Amniotic epithelial cell (primary cell): ENCODE results near the gene CSMD2.

ENCODE experiments used
- DNase-seq: peaks from one replicate; pipeline ENCODE4 v3.0.0-alpha.2; 2010; ENCODE audit warnings: low read depth

The CSMD2 gene

DNA sequence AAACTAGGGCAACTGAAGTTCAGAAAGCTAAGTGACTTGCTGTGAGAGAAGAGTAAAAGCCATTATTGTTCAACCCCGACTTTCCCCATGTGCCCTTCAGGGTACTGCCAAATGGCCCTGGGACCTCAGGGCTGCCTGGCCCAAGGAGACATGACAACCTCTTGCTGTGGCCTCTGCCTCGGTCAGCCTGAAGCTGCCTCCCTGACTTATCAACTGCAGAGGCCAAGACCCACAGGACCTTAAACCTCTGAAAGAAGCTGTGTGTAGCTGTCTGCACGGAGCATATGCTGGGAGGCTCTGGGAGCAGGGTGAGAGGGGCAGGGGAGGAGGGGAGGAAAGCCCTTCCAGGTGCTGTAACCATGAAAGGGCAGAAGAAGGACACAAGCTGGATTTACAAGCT, 265.3 kb downstream of the CSMD2 start:
- DNase-seq: no peak

DNA sequence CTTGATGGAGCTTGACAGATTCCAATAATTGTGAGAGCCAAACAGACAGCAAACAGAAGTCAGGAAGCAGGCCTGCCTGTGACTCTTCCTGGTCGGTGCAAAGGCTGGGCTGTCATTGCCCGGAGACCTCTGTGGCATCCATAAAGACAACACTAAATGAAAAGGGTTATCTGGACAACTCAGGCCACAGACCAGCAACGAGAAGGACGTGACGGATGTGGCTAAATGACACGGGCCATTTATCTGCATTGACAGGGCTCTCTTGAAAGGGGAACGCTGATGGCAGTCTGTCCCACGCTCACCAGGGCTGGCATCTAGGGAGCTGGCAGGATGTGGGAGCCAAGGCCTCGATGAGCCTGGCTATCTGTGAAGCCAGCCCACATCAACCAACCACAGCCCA, 266.1 kb downstream of the CSMD2 start:
- DNase-seq: no peak

DNA sequence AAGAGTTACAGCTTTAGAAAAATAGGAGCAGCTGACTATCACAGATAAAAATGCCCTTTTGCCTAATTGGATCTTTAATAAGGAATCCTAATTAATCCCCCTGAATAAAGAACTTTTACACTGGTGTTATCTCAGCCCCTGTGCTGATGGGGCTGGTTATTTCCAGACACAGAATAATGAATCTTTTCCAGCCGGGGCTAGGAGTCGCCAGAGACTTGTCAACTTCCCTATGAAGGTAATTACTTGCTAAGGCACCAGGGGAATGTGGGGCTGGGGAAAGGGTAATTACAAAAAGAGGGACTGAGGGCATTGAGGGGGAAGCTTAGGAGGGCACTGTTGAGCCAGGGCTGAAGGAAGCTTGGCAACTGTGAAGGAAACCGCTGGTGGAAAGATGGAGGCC, 266.6 kb downstream of the CSMD2 start:
- no peak for DNase-seq

DNA sequence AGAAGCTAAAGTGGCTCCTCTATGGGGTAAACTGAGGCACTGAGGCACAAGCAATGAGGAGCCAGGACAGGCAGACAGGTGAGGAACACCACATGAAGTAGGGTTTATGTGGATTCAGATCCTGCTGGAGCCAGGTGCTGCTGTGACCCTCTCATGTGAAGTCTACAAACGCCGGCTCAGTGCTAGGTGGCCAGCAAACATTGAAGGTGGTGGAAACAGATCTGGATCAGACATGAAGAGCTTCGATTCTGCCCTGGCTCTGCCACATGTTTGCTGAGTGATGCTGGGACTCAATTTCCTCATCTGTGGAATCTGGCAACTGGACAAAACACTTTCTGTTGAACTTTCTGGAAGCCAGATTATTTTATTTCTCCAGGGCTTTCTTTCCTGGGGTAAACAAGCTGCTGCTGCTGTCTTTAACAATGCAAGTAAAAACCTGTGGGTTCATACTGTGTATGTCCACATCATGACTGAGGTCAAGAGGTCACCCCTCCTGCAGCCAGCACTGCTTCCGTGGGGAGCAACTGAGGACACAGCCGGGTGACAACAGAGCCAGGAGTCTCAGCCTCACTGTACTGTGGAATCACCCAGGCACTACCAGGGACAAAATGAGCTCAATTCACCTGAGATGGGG, 267.8 kb downstream of the CSMD2 start:
- DNase-seq: no peak

DNA sequence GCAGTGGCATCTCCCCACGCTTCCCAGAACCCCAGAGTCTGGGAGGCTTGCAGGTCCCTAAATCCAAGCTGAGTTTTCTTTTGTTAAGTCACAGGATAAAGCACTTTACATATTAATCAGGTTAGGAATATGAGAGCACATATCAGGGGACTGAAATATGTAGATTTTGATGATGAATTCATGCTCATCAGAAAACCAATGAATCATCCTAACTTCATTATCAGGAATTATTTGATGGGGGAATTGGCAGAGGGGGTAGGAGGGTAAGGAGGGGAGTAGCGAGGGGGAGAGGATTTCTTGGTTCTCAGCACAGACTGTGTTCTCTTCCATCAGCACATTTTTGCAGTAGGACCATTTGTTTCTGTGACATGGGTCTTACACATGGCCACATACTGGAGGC, 269.1 kb downstream of the CSMD2 start:
- DNase-seq: no peak

DNA sequence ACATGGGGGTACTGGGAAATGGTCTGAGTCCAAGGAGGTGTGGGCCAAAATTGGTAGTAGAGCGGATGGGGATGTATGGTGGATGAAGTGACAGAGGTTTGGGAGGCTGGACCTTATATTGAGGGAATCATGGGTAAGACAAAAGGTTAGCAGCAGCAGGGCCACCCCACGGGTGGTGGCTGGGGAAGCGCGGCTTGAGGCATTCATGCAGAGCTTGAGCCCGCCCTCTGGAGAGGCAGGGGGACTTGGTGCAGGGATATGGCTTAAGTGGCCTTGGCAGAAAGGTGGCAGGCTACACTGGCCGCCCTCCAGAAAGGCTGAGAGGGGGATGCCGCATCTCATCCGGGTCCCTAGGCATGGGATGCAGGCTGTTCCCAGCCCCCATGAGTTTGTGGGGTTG, 269.6 kb downstream of the CSMD2 start:
- DNase-seq: no peak

DNA sequence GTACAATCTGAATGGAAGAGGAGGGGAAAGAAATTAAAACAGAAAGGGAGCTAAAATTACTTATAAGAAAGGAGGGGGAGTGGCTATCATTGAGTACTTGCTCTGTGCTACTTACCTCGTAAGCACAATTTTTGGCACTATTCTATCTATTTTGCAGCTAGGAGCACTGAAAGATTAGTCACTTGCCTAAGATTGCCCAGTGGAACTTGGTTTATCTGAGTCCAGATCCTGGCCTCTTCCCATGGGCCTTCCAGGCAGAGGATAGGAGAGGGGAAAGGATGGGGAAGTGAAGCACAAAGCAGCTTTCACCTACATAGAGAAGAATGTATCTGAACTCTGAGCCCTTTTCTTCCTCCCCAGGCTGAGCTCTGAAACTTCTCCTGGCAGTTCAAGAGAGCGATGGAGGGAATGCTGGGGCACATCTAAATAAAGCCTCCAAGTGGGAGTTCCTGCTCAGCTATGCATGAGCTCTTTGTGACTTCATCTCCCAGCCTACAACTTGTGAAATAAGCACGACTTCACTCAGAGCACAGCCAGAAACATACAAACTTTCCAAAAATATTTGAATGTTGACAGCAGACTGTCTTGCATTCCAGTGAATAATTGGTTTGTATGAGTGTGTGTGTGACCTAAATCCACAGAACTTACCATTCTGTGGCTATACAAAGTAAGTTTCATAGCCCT, 271.7 kb downstream of the CSMD2 start:
- no peak for DNase-seq

DNA sequence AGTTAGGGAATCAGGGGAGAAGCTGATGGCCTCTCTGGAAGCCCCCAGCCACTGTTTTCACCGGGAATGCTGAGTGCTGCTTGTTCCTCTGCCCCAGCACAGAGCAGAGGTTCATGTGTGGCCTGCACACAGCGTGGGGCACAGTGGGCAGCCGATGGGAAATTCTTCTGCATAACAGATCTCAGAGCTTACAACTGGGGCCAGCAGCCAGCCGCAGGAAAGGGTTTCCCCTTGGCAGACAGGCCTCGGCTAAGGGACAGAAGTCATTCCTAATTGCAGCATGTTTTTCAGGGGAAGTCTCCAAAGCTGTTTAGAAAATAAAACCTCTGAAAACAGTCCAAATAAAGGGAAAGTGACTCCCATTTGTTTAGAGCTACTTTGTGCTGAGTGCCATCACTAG, 278.5 kb downstream of the CSMD2 start:
- no peak for DNase-seq

DNA sequence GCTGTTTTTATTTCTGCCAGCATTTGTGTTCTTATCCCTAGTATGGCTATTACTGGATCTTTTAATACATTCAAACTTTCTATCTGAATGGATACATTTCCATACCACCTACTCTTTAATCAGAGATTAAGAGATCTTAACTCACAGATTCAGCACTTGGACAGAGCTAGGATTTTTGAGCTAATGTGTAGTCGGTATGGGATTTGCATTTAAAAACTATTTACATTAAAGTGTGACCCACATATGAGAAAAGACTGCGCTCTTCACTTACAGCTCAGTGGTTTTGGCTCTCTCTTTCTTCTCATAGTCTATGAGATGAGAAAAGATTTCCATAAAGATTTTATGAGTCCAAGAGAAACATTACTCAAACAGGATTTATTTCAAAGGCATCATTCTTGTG, 284.7 kb downstream of the CSMD2 start:
- no peak for DNase-seq

DNA sequence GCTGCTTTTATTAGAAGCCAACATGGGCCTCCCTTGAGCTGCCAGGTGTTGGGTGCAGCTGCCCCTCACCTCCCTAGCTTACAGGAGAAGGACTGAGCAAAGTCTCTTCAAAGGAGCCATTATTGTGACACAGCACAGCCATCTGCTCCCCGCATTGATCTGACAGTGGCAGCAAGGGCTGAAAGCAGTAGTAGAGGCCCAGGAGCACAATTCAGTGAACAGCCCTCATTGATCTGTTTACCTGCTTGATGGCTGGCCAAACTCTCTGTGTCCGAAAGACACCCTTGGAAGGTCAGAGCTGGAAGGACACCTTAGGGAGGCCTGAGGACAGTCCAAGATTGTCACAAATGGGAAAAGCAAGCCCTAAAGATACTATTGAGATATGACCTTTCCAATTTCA, 286.6 kb downstream of the CSMD2 start:
- no peak for DNase-seq

DNA sequence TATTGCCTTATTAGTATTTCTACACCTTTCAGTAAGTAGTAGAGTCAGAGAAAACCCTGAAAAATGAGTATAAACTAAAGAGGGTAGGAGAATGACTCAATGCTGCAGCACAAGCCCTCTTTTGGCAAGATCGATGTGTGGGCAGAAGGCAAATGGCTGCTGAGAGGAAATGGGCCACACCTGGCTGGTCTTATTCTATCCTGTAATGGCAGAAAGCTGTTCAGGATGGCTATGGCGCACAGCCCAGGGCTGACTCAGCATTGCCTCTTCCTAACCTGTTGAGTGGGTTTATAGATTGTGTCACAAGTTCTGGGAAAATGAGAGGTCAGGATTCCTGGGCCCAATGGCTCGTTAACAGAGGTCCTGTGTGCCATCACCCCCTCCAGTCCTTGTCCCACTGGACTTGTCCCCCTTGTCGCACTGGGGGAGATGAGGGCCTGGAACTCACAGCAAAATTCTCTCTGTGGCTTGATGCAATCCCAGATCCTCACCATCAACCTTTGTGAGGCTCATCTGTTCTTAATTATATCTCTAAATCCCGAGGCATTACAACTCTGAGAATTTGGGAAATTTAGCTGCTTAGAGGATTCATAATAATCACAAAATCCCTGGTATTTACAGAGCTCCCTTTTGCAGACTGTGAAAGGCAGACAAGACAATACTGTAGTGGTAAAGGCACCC, 287.9 kb downstream of the CSMD2 start:
- DNase-seq: no peak

DNA sequence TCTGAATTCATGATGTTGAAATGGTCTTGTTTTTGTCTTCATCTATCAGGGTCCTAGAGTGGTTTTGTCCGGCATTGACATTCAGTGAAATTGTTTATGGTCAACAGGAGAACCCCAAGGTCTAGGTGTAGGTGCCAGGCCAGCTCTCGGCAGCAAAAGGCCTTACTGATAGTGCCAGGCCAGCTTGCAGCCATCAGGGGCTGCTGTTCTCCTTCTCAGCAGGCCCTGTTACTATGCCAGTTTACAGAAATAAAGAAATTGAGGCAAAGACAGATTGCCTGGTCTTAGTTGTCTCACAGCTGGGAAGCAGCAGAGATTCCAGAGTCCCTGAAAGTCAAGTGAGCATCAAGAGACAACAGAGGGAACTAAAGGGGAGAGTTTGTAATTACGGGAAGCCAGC, 289.2 kb downstream of the CSMD2 start:
- DNase-seq: no peak

DNA sequence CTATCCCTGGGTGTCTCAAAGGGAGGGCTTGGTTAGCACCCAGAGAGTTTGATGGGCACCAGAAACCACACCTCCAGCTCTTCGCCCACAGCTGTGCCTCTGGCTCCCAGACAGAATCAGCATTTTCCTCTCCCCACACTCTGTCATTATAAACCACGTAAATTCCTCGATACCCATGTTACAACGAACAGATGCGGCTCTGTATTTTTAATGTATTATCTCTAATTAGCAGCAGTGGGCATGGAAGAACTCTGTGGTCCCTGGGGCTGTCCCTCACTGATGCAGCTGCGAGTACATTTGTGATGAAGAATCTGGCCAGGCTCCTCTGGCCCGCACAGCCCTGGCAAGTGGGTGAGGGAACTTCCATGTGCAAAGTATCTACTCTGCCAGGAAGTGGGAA, 290.4 kb downstream of the CSMD2 start:
- no peak for DNase-seq

DNA sequence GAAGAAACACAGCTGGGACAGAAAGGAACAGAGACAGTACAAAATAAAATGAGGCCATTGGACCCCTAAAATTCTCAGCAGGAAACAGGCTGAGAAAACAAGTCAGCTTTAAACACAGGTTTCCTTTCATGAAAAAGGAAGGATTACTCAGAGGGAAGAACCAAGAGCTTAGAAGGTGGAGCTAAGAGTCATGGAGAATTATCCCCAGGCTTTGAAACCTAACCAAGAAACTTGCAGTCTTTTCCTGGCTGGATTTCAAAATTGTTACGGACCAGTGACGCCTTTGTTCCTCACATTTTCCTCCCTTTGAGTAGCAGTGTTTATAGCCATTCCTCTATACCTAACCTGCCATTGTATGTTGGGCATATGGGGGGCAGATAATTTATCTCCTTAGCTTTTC, 292.3 kb downstream of the CSMD2 start:
- DNase-seq: no peak

DNA sequence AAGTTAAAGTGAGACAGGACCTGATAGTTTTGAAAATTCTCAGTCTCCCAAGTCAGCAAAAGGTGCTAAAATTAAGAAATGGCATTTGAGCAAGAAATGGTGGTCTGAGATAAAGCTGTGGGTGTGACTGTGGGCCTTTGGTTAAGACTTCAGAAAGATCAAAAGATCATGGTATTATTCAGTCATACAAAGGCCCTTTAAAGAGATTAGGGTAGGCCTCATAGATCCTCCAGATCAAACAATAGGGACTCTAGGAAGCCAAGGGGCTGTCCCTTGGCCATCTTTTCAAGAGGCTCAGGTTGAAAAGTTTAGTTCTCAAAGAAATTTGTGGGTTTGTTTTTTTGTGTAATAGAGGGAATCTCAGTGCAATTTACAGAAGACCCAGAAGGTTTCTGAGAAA, 292.8 kb downstream of the CSMD2 start:
- DNase-seq: no peak

DNA sequence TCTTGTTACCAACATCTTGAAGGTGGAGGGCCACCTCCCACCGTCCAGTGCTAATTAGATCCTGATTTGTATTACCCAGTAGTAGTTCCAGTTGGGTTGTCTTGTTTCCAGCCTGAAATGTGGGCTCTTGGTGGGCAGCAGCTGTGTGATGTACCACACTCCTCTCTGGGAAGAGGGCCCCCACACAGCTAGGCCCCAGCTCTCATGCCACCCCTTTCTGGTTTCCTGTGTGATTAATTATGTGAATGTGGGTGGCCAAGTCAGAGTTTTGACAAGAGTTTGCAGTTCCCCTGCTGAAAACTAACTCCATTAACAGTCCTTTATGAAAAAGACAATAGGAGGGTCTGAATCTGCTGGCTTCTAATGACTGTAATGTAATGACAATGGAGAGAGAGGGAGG, 297.3 kb downstream of the CSMD2 start:
- no peak for DNase-seq

DNA sequence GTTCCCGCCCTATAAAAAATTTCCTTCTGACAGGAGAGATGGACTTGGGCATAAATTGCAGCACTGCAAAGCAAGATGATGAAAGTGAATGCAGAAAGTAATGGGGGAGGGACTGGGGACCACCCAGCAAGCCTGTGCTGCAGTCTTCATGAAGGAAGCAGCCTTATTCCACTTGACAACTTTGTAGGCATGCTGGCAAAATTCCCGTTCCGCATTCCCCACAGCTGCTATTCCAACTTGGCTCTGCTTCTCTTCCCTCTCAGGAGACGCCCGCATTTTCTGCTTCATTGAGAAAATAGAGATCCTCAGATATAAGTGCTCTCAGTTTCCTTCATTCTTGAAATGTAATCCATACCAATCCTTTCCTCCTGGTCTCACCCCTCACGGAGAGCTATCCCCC, 298.7 kb downstream of the CSMD2 start:
- no peak for DNase-seq

DNA sequence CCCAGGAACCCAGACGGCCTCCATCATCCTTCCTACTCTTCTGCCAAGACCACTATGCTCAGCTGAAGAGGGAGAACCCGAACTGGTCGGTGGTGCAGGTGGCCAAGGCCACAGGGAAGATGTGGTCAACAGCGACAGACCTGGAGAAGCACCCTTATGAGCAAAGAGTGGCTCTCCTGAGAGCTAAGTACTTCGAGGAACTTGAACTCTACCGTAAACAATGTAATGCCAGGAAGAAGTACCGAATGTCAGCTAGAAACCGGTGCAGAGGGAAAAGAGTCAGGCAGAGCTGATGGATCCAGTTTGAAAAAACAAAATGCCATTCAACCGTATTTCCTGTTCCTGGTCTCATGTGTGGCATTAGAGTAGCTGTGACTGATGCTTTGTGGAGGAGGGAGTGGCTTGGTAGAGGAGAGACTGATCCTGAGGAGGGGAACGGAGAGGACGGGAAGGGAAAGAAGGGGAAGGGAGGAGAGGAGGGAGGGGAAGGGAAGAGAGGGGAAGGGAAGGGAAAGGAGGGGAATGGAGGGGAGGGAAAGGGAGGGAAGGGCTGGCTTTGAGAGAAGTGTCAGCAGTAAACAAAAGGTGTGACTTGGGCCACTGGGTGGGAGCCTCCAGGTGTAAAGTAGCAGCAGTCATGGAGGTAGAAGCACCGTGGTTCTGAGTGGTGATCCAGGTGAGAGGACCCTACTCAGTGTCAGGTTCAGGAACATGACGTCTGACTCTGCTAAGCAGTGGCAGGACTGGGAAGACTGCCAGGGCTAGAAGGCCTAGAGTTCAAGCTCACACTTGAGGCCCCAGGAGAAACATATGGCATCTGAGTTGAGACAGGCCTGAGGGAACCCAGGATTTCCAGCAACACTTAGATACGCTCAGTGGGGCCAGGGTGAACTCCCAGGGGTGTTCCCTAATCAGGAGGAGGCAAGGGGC, 300.3 kb downstream of the CSMD2 start:
- DNase-seq: no peak

DNA sequence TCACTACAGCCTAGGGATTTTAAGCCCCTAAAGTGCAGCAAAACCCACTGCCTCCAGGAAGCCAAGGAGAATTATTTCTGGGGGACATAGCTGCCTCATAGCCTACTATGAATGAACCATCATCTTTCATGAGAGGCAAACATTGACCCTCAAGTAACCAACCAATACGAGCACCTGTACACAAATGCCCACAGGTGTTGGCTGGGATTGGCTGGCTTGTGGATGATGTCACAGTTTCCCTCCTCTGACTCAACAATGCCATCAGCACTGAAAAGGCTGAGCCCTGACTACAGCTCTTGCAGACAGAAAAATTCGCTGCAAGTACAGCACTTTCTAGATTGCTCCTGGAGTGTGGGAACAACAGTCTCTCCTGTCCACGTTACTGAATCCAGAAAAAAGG, 301.3 kb downstream of the CSMD2 start, which contains the start of gene HMGB4:
HMGB4 (plus strand) TSS at position 301 of the 400 bp plus-strand sequence. CDS start 113 bp downstream, outside the sequence.
- DNase-seq: no peak

DNA sequence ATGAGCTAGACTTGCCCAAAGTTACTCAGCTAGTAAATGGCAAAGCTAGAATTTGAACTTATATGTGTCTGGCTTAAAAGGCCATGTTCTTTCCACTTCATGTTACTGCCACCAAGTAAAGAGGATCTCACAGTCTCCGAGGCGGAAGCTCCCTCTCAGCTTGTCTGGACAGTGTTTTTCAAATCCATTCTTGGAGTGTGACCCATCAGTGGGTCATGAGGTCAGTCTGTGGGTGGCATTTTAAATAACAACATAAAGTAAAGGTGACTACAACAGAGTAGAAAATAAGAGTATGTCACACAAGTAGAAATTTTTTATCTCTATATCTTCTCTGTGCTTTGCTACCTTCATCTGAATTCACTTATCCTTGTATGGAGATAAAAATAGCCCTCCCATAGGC, 304.4 kb downstream of the CSMD2 start:
- DNase-seq: no peak

DNA sequence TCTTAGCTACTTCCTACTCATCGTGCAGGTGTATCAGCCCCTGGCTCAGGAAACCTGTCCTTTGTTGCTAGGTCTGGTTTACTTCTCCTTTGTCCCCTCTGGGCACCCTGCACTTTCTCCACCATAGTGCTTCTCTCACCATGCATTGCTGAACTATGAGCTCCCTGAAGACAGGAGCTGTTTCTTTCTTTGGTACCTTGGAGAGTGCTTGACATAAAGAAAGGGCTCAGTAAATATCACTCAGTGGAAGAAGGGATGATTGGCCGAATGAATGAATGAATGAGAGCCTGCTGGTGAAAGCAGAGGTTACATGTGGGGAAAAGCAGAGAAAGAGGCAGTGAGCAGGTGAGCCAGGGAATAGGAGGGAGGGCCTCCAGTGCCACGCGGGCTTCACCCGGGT, 310.9 kb downstream of the CSMD2 start:
- no peak for DNase-seq

DNA sequence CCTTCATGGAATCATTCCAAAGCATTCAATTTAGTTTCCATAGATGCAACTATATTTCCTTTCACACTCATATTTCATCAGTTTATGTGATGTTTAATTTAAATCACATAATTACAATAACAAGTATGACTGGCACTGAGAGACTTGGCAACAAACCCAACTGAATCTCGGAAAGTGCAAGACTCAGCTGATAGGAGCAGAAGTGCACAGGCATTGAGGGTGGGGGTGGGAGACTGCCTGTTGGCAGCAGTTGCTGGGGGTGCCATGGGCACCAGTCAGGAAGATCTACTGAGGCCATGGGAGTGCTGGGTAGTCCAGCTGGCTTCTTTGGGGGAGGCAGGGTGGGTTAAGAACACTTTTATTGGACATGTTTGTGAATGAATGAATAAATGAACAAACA, 311.6 kb downstream of the CSMD2 start:
- no peak for DNase-seq
